ENCODE results near the gene SMIM24.

The SMIM24 gene

DNA sequence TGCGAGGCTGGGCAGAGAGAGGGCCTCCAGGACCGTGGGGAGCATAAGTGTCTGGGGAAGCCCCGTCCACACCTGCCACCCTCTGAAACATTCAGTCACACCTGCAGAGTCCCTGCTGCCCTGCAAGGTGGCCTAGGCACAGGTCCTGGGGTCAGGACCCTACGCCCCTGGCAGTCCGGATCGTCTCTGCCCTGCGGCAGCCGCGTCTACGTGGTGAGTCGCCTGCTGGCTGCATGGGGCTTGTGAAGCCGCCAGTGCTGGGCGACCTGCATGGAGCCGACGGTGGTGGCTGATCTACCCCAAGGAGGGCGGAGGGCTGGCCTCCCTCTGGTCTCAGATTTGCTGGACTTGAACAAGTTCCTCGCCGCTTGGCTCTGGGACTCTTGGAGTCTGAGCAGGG, 38.8 kb upstream of the SMIM24 start:
- no peak overlapping the region for H3K4me3 Mint-ChIP-seq
- no peaks in the 10 kb centered on the region for H3K27me3 Mint-ChIP-seq
- DNase-seq: no peak
- no peak overlapping the region for H3K27ac Mint-ChIP-seq
- peaks cover 35% of the 10 kb centered on the region for H3K4me1 Mint-ChIP-seq (ENCODE audit: low read depth)
- H3K9me3 Mint-ChIP-seq: no peaks in the 10 kb centered on the region
- peaks cover 29% of the 10 kb centered on the region for H3K36me3 Mint-ChIP-seq (ENCODE audit: low read depth)

GRCh38 chr19:3518659-3519058, 38.3 kb upstream of the SMIM24 start:
- peak overlapping the region; percentile 40 for H3K27ac Mint-ChIP-seq
- H3K36me3 Mint-ChIP-seq (ENCODE audit: low read depth): peaks cover 26% of the 10 kb centered on the region
- DNase-seq: no peak
- no peaks in the 10 kb centered on the region for H3K9me3 Mint-ChIP-seq
- no peak overlapping the region for H3K4me3 Mint-ChIP-seq
- H3K4me1 Mint-ChIP-seq (ENCODE audit: low read depth): peaks cover 37% of the 10 kb centered on the region
- H3K27me3 Mint-ChIP-seq: no peaks in the 10 kb centered on the region

DNA sequence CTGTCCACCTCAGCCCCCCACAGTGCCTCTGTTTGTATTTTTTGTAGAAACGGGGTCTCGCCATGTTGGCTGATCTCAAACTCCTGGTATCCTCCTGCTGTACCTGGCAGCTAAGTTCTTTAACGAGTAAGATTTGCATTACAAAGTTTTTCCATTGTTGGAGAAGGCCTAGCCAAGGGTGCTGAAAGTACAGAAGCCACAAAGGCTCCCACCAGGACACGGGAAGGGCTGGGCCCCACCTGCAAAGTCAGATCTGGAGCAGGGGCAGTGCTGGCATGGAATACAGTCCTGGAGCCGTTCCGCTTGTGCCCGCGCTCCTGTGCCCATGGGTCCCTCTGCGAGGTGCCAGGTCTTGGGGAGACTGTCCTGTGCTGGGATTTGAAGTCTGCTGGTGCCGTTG, 37.9 kb upstream of the SMIM24 start:
- peaks cover 39% of the 10 kb centered on the region for H3K4me1 Mint-ChIP-seq (ENCODE audit: low read depth)
- no peak for DNase-seq
- H3K9me3 Mint-ChIP-seq: no peaks in the 10 kb centered on the region
- peaks cover 24% of the 10 kb centered on the region for H3K36me3 Mint-ChIP-seq (ENCODE audit: low read depth)
- H3K27ac Mint-ChIP-seq: peak overlapping the region; percentile 40
- H3K4me3 Mint-ChIP-seq: no peak overlapping the region
- no peaks in the 10 kb centered on the region for H3K27me3 Mint-ChIP-seq

- Mint-ChIP-seq H3K27me3 (no peaks in the 10 kb centered on the region), H3K4me3 (no peak overlapping the region), H3K36me3 (ENCODE audit: low read depth) (peaks cover 24% of the 10 kb centered on the region), H3K9me3 (no peaks in the 10 kb centered on the region), H3K27ac (no peak overlapping the region), H3K4me1 (ENCODE audit: low read depth) (peaks cover 40% of the 10 kb centered on the region)
- no peak for DNase-seq
Observed at GRCh38 chr19:3517638-3518037, 37.3 kb upstream of the SMIM24 start.

- peaks cover 46% of the 10 kb centered on the region for H3K4me1 Mint-ChIP-seq (ENCODE audit: low read depth)
Observed at GRCh38 chr19:3516675-3517207, 36.4 kb upstream of the SMIM24 start.

GRCh38 chr19:3515891-3516422, 35.6 kb upstream of the SMIM24 start:
- Mint-ChIP-seq H3K27me3 (no peaks in the 10 kb centered on the region), H3K4me3 (no peak overlapping the region), H3K27ac (peak overlapping the region; percentile 80), H3K36me3 (ENCODE audit: low read depth) (peaks cover 23% of the 10 kb centered on the region), H3K4me1 (ENCODE audit: low read depth) (peaks cover 48% of the 10 kb centered on the region), H3K9me3 (no peaks in the 10 kb centered on the region)
- no peak for DNase-seq

More at GRCh38 chr19:3516675-3517207, 36.4 kb upstream of the SMIM24 start:
- DNase-seq: no peak
- Mint-ChIP-seq H3K4me3 (no peak overlapping the region), H3K27ac (peak overlapping the region; percentile 69), H3K9me3 (no peaks in the 10 kb centered on the region), H3K36me3 (ENCODE audit: low read depth) (peaks cover 22% of the 10 kb centered on the region), H3K27me3 (no peaks in the 10 kb centered on the region)

- peaks cover 30% of the 10 kb centered on the region for H3K36me3 Mint-ChIP-seq (ENCODE audit: low read depth)
- H3K4me1 Mint-ChIP-seq (ENCODE audit: low read depth): peaks cover 57% of the 10 kb centered on the region
- peak overlapping the region; percentile 24 for H3K27ac Mint-ChIP-seq
- no peak overlapping the region for H3K4me3 Mint-ChIP-seq
- no peak for DNase-seq
- no peaks in the 10 kb centered on the region for H3K27me3 Mint-ChIP-seq
- H3K9me3 Mint-ChIP-seq: no peaks in the 10 kb centered on the region
Observed at GRCh38 chr19:3514930-3515329, 34.6 kb upstream of the SMIM24 start.

DNA sequence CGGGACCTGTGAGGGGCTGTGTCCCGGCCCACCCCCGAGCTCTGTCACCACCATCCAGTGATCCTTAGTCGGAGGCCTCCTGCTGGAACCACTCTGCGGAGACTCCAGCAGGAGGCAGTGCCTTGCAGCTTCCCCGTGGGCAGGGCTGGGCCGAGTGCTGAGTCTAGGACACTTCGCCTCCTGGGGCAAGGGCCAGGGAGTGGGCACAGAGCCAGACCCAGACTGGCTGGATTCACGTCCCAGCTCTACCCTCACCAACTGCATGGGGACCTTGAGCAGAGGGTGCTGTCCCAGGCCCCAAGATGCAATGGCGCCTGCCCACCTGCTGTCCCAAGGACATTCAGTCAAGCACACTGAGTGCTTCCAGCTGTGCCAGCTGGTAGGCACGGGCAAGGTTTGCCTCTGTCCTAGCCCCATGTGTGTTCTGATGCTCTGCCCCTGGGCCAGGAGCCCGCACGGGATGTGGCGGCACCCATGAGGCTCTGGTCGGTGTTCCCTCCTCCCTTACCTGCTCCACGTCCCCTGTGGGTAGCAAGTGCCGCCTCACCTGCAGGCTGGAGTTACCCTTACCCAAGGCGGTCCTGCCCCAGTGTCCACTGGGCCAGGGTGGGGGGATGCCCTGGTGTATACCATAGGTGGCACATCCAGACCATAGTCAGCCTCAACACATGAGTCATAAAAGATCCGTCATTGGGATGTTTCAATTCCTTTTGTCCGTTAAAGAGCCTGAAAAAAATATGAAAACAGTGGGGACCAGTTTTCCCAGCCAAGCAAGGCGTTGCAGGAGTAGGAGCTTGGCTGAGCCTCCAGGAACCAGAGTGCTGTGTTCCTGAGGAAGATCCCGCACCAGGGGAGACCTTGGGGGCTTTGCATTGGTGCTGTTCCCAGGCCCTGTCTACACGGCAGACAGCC, 33.2 kb upstream of the SMIM24 start:
- H3K9me3 Mint-ChIP-seq: no peaks in the 10 kb centered on the region
- peaks cover 70% of the 10 kb centered on the region for H3K4me1 Mint-ChIP-seq (ENCODE audit: low read depth)
- no peak overlapping the region for H3K4me3 Mint-ChIP-seq
- H3K27ac Mint-ChIP-seq: peak overlapping the region; percentile 20
- H3K36me3 Mint-ChIP-seq (ENCODE audit: low read depth): peaks cover 36% of the 10 kb centered on the region
- H3K27me3 Mint-ChIP-seq: no peaks in the 10 kb centered on the region
- no peak for DNase-seq

DNA sequence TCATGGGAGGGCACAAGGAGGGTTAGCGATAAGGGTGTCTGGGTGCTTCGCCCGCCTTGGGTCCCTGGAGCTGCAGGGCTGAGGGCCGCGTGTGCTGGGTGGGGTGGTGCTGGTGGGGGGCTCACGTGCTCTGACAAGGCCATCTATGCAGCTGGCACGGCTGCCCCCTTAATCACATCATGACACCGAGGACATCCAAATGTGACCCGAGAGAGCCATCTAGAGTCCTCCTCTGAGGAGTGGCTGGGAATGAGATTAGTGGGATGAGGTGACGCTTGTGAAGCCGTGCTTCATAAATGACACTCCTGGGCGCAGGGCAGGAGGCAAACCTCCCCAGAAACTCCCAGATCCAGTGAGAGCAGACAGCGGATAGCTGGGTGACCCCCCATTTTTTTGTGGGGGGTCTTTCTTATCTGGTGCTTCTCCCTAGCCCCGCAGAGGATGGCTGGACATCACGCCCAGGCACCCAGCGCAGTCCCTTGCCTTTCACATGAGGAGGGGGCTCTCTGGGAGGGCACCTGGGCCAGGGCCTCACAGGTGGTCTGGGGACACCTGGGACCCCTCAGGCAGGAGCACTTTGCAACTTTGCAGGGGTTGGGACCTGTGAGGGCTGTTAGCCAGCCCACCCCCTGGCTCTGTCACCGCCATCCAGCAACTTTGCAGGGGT, 32.4 kb upstream of the SMIM24 start:
- H3K9me3 Mint-ChIP-seq: no peaks in the 10 kb centered on the region
- no peak for DNase-seq
- no peaks in the 10 kb centered on the region for H3K27me3 Mint-ChIP-seq
- peaks cover 70% of the 10 kb centered on the region for H3K4me1 Mint-ChIP-seq (ENCODE audit: low read depth)
- no peak overlapping the region for H3K4me3 Mint-ChIP-seq
- H3K36me3 Mint-ChIP-seq (ENCODE audit: low read depth): peaks cover 39% of the 10 kb centered on the region
- no peak overlapping the region for H3K27ac Mint-ChIP-seq

- DNase-seq: no peak
- peaks cover 73% of the 10 kb centered on the region for H3K4me1 Mint-ChIP-seq (ENCODE audit: low read depth)
- H3K9me3 Mint-ChIP-seq: no peaks in the 10 kb centered on the region
- no peaks in the 10 kb centered on the region for H3K27me3 Mint-ChIP-seq
- no peak overlapping the region for H3K4me3 Mint-ChIP-seq
- H3K27ac Mint-ChIP-seq: no peak overlapping the region
- peaks cover 45% of the 10 kb centered on the region for H3K36me3 Mint-ChIP-seq (ENCODE audit: low read depth)
Observed at GRCh38 chr19:3511506-3512251, 31.4 kb upstream of the SMIM24 start.

GRCh38 chr19:3510727-3511126, 30.4 kb upstream of the SMIM24 start:
- no peak overlapping the region for H3K4me3 Mint-ChIP-seq
- H3K27ac Mint-ChIP-seq: no peak overlapping the region
- peaks cover 48% of the 10 kb centered on the region for H3K36me3 Mint-ChIP-seq (ENCODE audit: low read depth)
- DNase-seq: no peak
- peaks cover 65% of the 10 kb centered on the region for H3K4me1 Mint-ChIP-seq (ENCODE audit: low read depth)
- H3K27me3 Mint-ChIP-seq: no peaks in the 10 kb centered on the region
- H3K9me3 Mint-ChIP-seq: no peaks in the 10 kb centered on the region

DNA sequence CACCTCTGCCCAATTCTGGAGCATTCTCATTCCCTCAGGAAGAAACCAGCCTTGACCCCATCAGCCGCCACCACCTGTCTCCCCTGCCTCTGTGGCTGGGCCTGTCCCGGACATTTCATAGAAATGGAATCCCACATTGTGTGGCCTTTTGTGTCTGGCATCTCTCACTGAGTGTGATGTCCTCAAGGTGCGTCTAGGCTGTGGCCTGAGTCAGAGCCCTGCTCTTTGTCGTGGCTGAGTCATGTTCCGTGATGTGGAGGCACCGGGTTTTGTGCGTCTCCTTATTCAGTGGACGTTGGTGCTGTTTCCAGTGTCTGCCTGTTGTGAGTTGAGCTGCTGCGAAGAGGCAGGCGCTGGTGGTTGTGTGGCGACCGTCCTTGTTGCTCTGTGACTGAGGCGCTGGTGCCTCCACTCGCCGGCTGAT, 29.3 kb upstream of the SMIM24 start:
- peak overlapping the region; percentile 80 for H3K27ac Mint-ChIP-seq

DNA sequence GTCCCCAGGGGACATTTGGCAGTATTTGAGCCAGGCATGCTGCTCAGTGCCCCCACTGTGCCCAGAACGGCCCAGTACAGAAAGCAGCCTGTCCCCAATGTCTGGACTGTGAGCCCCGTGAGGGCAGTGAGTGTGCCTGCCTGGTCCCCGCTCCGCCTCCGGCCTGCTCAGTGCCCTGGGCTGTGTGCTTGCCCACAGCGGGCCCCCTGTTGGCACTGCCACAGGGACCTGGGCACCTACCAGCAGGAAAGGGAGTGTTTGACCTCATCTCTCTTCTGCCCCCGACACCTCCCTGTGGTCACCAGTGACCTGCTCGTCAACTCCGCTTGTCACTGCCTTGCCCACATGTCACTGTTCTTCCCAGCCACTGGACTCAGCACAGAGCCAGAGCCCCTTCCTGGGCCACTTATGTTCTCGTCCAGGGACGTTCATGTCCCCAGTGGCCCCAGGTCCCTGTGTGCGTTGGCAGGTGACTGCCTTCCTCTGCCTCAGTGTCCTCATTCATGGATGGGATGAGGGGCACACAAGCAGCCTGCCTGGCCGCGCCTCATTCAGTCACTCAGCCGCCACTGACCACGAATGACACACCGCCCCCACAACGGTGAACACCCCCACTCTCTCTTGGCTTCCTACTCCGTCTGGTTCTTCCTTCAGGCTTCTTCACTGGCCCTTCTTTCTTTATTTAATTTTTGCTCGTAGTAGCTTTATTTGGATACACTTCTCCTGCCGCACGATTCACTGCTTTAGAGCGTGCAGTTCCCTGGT, 28.6 kb upstream of the SMIM24 start:
- Mint-ChIP-seq H3K9me3 (no peaks in the 10 kb centered on the region), H3K27me3 (no peaks in the 10 kb centered on the region), H3K4me3 (peak overlapping the region; percentile 50), H3K36me3 (ENCODE audit: low read depth) (peaks cover 49% of the 10 kb centered on the region), H3K27ac (peak overlapping the region; percentile 80), H3K4me1 (ENCODE audit: low read depth) (peaks cover 62% of the 10 kb centered on the region)
- DNase-seq: no peak

More for the DNA sequence above, 29.3 kb upstream of the SMIM24 start:
- Mint-ChIP-seq H3K27me3 (no peaks in the 10 kb centered on the region), H3K4me3 (peak overlapping the region; percentile 50), H3K36me3 (ENCODE audit: low read depth) (peaks cover 49% of the 10 kb centered on the region), H3K4me1 (ENCODE audit: low read depth) (peaks cover 65% of the 10 kb centered on the region), H3K9me3 (no peaks in the 10 kb centered on the region)
- DNase-seq: peak; percentile 42
